Transverse colon (tissue), 4 donors: ENCODE measurements around the gene HORMAD2. TPM values are rescaled to one million over a fixed set of nuclear protein-coding genes. Genes with fewer than 3 reads are reported as not detected.
A peak's percentile ranks its signal among the peaks of the same experiment; 100 is the strongest.

Experiments
- DNase-seq: peaks from one replicate; pipeline ENCODE4 v3.0.0-alpha.2; 2019
- H3K27ac ChIP-seq, 4 donors: fragments of 200-600 bp; sonication (generic); 2 replicates each; pipeline ENCODE4 v1.5.1; 2016 to 2018; ENCODE audit warnings: inconsistent platforms in 4 of 4
- H3K27me3 ChIP-seq: fragments of 200-600 bp; sonication (generic); 2 replicates; pipeline ENCODE4 v1.5.1; 2017; ENCODE audit warnings: inconsistent platforms
- H3K36me3 ChIP-seq, 4 donors: fragments of 200-600 bp; sonication (generic); 2 replicates each; pipeline ENCODE4 v1.5.1; 2017 to 2019; ENCODE audit warnings: inconsistent platforms in 4 of 4
- H3K4me1 ChIP-seq, 4 donors: fragments of 200-600 bp; sonication (generic); 2 replicates each; pipeline ENCODE4 v1.5.1; 2017 to 2020; ENCODE audit warnings: inconsistent platforms in 4 of 4
- H3K4me3 ChIP-seq, 4 donors: fragments of 200-600 bp; sonication (generic); 1 replicate in 1 of 4; 2 replicates in 3 of 4; pipeline versions ENCODE4 v1.5.1 to v1.6.1; 2017 to 2019; ENCODE audit warnings: inconsistent platforms in 4 of 4
- H3K9me3 ChIP-seq, 2 donors: fragments of 200-600 bp; sonication (generic); 2 replicates each; pipeline ENCODE4 v1.5.1; 2017 to 2019; ENCODE audit warnings: inconsistent platforms in 2 of 2
- CTCF ChIP-seq, 5 experiments: fragments of 200-600 bp in 3 of 5; fragments of 450-650 bp in 2 of 5; sonication (generic) in 3 of 5; IDR thresholded peaks; 1 replicate in 2 of 5; 2 replicates in 3 of 5; pipeline ENCODE4 v1.5.1; 2016 to 2017; ENCODE audit warnings: antibody characterized with exemption in 5 of 5, inconsistent platforms in 3 of 5, mild to moderate bottlenecking in 2 of 5, moderate library complexity in 1 of 5
- EP300 ChIP-seq: sonication (generic); formaldehyde crosslinking; IDR thresholded peaks from one replicate; pipeline ENCODE4 v1.6.1; 2017; ENCODE audit warnings: antibody characterized with exemption, low read depth
- POLR2A ChIP-seq: fragments of 450-650 bp; IDR thresholded peaks from one replicate; pipeline ENCODE4 v1.6.1; 2016; ENCODE audit warnings: antibody characterized with exemption, mild to moderate bottlenecking, moderate library complexity
- POLR2AphosphoS5 ChIP-seq, 3 donors: sonication (generic); formaldehyde crosslinking; IDR thresholded peaks; one replicate each; pipeline ENCODE4 v1.6.1; 2016; ENCODE audit warnings: antibody characterized with exemption in 3 of 3
- WGBS, 2 donors: methylation state at CpG; one replicate each; pipeline ENCODE4 v1.1.5; 2018; ENCODE audit warnings: low coverage in 1 of 2; 5-methylcytosine and 5-hydroxymethylcytosine counted together
- in situ Hi-C, 4 donors: fragments of 200-750 bp; cut with MboI; loops; one replicate each; pipeline versions ENCODE4 v1.15.0 to v1.15.1; 2017; ENCODE audit warnings: low sequenced_read_pairs in 3 of 4, low pct_ligation_motif_present in 1 of 4, low pct_unique_long_range_greater_than_20kb in 1 of 4
- intact Hi-C: fragments of 100-400 bp; cut with DNase I; formaldehyde crosslinking; loops from one replicate; pipeline ENCODE4 v1.15.1; 2023; ENCODE audit warnings: low total_unique reads
- total RNA-seq, 4 donors: library from RNA; depleted of rRNA; stranded (reverse); fragments of >200 nt; gene quantifications; one replicate each; pipeline ENCODE4 v1.1.0, GENCODE V29; 2016

The HORMAD2 gene
- total RNA-seq, 4 donors from 2014 or later, result not detected

DNA sequence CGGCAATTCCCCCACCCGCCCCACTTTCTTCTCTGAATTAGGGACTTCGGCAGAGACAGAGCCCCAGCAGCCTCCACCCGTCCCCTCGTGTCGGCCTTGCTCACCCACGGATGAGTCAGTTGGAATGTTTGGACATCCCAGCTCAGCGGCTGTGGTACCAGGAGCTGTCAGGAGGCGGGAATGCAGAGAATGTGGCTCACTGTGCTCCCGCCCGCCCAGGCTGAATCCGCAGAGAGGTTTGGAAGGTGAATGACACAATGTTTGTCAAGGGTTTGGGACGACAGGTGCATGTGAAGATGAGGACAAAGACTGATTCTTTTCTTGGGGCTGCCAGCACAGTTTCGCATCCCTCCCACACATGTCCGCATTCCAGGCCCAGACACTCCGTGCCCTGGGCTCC, 126.7 kb downstream of the HORMAD2 start:
- TF ChIP-seq POLR2A (no peak), POLR2AphosphoS5 (IDR thresholded peaks at IDR 0.05) (no peak)
- DNase-seq, result no peak
- H3K27ac ChIP-seq, result peak overlapping the region; percentile 9 to 44 (median 29)

DNA sequence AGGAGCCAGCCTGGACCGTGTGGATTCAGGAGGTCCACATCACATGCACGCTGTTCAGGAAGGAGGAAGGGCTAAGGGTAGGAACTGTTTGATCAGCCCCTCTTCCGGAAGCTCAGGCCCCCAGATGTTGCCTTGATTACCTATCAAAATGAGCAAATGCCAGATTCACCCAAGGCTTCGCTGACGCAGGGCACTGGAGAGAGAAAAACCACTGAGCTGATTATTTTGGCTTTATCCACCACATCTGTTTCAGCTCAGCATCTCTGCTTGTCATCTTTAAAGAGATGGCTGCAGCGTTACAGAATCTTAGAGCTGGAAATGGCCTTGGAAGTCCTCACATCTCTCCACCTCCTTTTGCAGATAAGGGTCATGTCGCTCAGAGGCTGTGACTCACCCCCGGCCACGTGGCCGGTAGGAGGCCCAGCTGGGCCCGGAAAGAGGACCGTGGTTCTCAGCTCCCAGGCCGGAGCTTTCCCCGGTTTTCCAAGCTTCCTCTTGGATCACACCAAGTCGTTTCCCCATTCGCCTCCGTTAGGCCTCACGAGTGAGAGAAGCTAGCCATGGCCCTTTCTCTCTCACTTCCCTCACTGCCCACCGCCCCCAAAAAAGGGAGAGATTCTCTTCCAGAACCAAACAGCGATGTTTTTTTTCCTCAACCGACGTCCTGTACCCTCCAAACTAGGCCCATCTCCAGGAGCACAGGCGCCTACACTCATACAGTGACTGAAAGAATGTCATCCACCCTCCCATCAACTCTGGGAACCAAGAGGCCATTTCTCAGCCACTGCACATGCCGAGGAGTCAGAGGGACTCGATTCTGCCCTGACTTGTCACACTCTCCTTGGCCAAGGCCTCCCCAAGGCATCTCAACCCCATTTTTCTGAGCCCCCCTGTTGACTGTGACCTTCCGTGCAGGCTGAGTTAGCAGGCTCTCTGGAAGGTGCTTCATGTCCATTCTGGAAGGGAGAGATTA, 128.7 kb downstream of the HORMAD2 start:
- DNase-seq, result peak; percentile 38
- Histone ChIP-seq H3K4me3 (no peak overlapping the region), H3K36me3 (no peaks in the 10 kb centered on the region), H3K27me3 (no peaks in the 10 kb centered on the region), H3K9me3 (no peaks in the 10 kb centered on the region), H3K27ac (peak overlapping the region; percentile 35 to 70 (median 64)), H3K4me1 (peaks cover 0 to 21% (median 9%) of the 10 kb centered on the region in 4 donors)
- TF ChIP-seq POLR2A, result no peak
- TF ChIP-seq EP300, result no peak
- TF ChIP-seq CTCF (IDR thresholded peaks at IDR 0.05), result no peak
- no peak for TF ChIP-seq POLR2AphosphoS5 (IDR thresholded peaks at IDR 0.05)
- intact Hi-C loops (no loop called here), in situ Hi-C loops (no loop called here)
- WGBS, 2 donors, result 70 to 79% methylated on average over 8 to 26 of the region's 26 CpGs

More for the DNA sequence above, 126.7 kb downstream of the HORMAD2 start:
- WGBS, 2 donors, result 60 to 66% methylated on average over 12 to 16 of the region's 16 CpGs
- no peak overlapping the region for H3K4me3 ChIP-seq
- no peaks in the 10 kb centered on the region for H3K9me3 ChIP-seq
- H3K27me3 ChIP-seq, result no peaks in the 10 kb centered on the region
- intact Hi-C loops, result no loop called here
- no peaks in the 10 kb centered on the region for H3K36me3 ChIP-seq
- in situ Hi-C loops, result no loop called here
- H3K4me1 ChIP-seq, result peaks cover 0 to 31% (median 15%) of the 10 kb centered on the region in 4 donors

- Histone ChIP-seq H3K27me3 (no peaks in the 10 kb centered on the region), H3K9me3 (no peaks in the 10 kb centered on the region), H3K4me1 (peaks cover 0 to 18% (median 9%) of the 10 kb centered on the region in 4 donors), H3K36me3 (no peaks in the 10 kb centered on the region), H3K27ac (peak overlapping the region; percentile 35 to 70 (median 64)), H3K4me3 (no peak overlapping the region)
- DNase-seq, result no peak
- in situ Hi-C loops (no loop called here), intact Hi-C loops (no loop called here)
- 95 to 100% methylated on average over 1 to 6 of the region's 6 CpGs for WGBS, 2 donors
- TF ChIP-seq POLR2A (no peak), EP300 (no peak), CTCF (IDR thresholded peaks at IDR 0.05) (no peak), POLR2AphosphoS5 (IDR thresholded peaks at IDR 0.05) (no peak)
Measured at GRCh38 chr22:30209642-30210041, 129.4 kb downstream of the HORMAD2 start.

DNA sequence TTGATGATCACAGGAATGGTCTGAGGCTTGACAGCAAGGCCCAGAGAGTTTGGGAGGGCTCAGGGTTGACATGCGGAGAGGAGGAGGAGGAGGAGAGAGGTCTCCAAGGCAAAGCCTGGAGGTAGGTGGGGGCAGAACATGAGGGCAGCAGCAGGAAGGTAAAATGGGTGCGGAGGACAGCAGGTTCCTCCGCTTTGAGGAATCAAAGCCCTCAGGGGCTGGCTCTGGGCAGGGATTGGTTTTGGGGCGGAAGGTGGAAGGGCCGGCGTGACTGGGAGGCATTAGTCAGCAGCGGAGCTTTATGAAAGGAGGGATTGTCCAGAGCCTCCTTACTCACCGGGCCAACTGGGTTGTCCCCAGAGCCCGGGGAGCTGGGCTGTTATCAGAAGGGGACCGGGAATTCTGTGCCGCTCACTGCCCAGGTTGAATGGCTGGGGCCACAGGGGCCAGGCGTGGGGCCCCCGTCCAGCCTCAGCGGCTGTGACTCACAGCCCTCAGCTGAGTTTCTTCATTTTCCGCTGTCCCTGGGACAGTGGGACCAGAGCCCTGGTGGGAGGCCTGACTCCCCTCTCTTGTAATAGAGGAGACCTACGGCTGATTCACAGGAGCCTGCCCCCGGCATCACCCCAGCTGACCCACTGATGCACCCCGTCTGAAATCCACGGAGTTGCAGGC, 130.1 kb downstream of the HORMAD2 start:
- TF ChIP-seq CTCF (IDR thresholded peaks at IDR 0.05) (no peak), EP300 (no peak), POLR2AphosphoS5 (IDR thresholded peaks at IDR 0.05) (no peak), POLR2A (no peak)
- no peak for DNase-seq
- Histone ChIP-seq H3K36me3 (no peaks in the 10 kb centered on the region), H3K27ac (no peak overlapping the region), H3K9me3 (no peaks in the 10 kb centered on the region), H3K27me3 (peaks cover under 1% of the 10 kb centered on the region), H3K4me1 (peaks cover 0 to 15% (median 7%) of the 10 kb centered on the region in 4 donors), H3K4me3 (no peak overlapping the region)
- intact Hi-C loops, result no loop called here
- in situ Hi-C loops, result no loop called here
- 82 to 83% methylated on average over 8 to 19 of the region's 19 CpGs for WGBS, 2 donors
